Thyroid gland (tissue), 4 donors: ENCODE measurements around the gene WDR93.

Source experiments
- CTCF ChIP-seq, 6 experiments: fragments of 200-600 bp in 3 of 6; fragments of 450-650 bp in 3 of 6; sonication (generic) in 3 of 6; IDR thresholded peaks; one replicate each; pipeline ENCODE4 v1.5.1; 2016 to 2019; ENCODE audit warnings: antibody characterized with exemption in 6 of 6, mild to moderate bottlenecking in 2 of 6, inconsistent platforms in 1 of 6, moderate library complexity in 1 of 6
- POLR2A ChIP-seq, 2 donors: fragments of 450-650 bp; IDR thresholded peaks; one replicate each; pipeline ENCODE4 v1.6.1; 2017; ENCODE audit warnings: antibody characterized with exemption in 2 of 2, mild to moderate bottlenecking in 2 of 2, moderate library complexity in 1 of 2

- no peak for TF ChIP-seq CTCF (IDR thresholded peaks at IDR 0.05)
- no peak for TF ChIP-seq POLR2A (IDR thresholded peaks at IDR 0.05)
Measured at GRCh38 chr15:89653578-89653977, 37.0 kb upstream of the WDR93 start.
